ENCODE measurements around the gene SP140. TPM values are rescaled to one million over a fixed set of nuclear protein-coding genes. Genes with fewer than 3 reads are reported as not detected.
A peak's percentile ranks its signal among the peaks of the same experiment; 100 is the strongest.

SP140 gene
- total and polyA plus RNA-seq, 2 of the 13 experiments (the other 11 are each of a cell fraction or from before 2014, with no cell fraction given) = 0.57 to 0.80 TPM

- peak; percentile 89 for TF ChIP-seq ARID4A (CRISPR knock-in tag; IDR thresholded peaks at IDR 0.05; ENCODE audit: borderline replicate concordance)
- TF ChIP-seq MAF1 (CRISPR knock-in tag; IDR thresholded peaks at IDR 0.05; ENCODE audit: borderline replicate concordance) = no peak
- peak; percentile 73 for TF ChIP-seq RBFOX2 (IDR thresholded peaks at IDR 0.05; ENCODE audit: low read depth, low read length)
- no peak for TF ChIP-seq ZBTB3 (CRISPR knock-in tag; IDR thresholded peaks at IDR 0.05; ENCODE audit: borderline replicate concordance, low read depth)
- TF ChIP-seq SNAPC2 (CRISPR knock-in tag; IDR thresholded peaks at IDR 0.05) = peak; percentile 35; the same call in 1 of the 2 replicates
- TF ChIP-seq ETV6 (CRISPR knock-in tag; conservative IDR thresholded peaks at IDR 0.05) = no peak
- TF ChIP-seq KAT8 (CRISPR knock-in tag; IDR thresholded peaks at IDR 0.05) = peak; percentile 98
- TF ChIP-seq SAFB2 (CRISPR knock-in tag; IDR thresholded peaks at IDR 0.05; ENCODE audit: borderline replicate concordance, low read depth) = no peak
- TF ChIP-seq RNF2 (conservative IDR thresholded peaks at IDR 0.05; ENCODE audit: low read depth) = no peak
- TF ChIP-seq ZBTB21 (CRISPR knock-in tag; IDR thresholded peaks at IDR 0.05) = no peak
- 0 out of 2 replicates have a peak, but pooled peaks have one; percentile 58 for TF ChIP-seq KDM3A (CRISPR knock-in tag; IDR thresholded peaks at IDR 0.05; ENCODE audit: low read depth)
- no peak for TF ChIP-seq DMTF1 (CRISPR knock-in tag; IDR thresholded peaks at IDR 0.05)
- TF ChIP-seq ZNF446 (CRISPR knock-in tag; IDR thresholded peaks at IDR 0.05) = no peak
- no peak for TF ChIP-seq ZMYM3 (CRISPR knock-in tag; IDR thresholded peaks at IDR 0.05)
- no peak for TF ChIP-seq ZNF570 (CRISPR knock-in tag; IDR thresholded peaks at IDR 0.05; ENCODE audit: borderline replicate concordance)
- TF ChIP-seq REXO4 (CRISPR knock-in tag; IDR thresholded peaks at IDR 0.05; ENCODE audit: borderline replicate concordance) = no peak
- 0 out of 2 replicates have a peak, but pooled peaks have one; percentile 23 for TF ChIP-seq ZNF615 (CRISPR knock-in tag; IDR thresholded peaks at IDR 0.05; ENCODE audit: borderline replicate concordance)
- peak; percentile 57 for TF ChIP-seq HCFC1 (IDR thresholded peaks at IDR 0.05; ENCODE audit: low read depth, low read length)
- no peak for TF ChIP-seq ZNF317 (CRISPR knock-in tag; IDR thresholded peaks at IDR 0.05)
- TF ChIP-seq POLR2A (IDR thresholded peaks at IDR 0.05; ENCODE audit: insufficient read depth in 1 of 2, low read depth in 2 of 2, low read length in 2 of 2) = peak; percentile 64 to 78
- TF ChIP-seq ZNF275 (CRISPR knock-in tag; IDR thresholded peaks at IDR 0.05; ENCODE audit: borderline replicate concordance) = 0 out of 2 replicates have a peak, but pooled peaks have one; percentile 45
- peak; percentile 62; the same call in 1 of the 2 replicates for TF ChIP-seq ZNF709 (CRISPR knock-in tag; IDR thresholded peaks at IDR 0.05)
These were observed 101.2 kb downstream of the SP140 start, which contains the start of gene SP140L (continued) for GRCh38 chr2:230326453-230327417.
